Raji (cell line): ENCODE measurements around the gene PACC1.

Source experiments
- POLR2A ChIP-seq: IDR thresholded peaks from 2 replicates; pipeline ENCODE4 v1.6.1; 2011; ENCODE audit warnings: low read depth, low read length, control low read depth; ENCODE audit not compliant: insufficient read depth

The PACC1 gene

GRCh38 chr1:212381397-212382035 lies 33.2 kb downstream of the PACC1 start:
- TF ChIP-seq POLR2A, result no peak

GRCh38 chr1:212379366-212379765 lies 35.3 kb downstream of the PACC1 start:
- no peak for TF ChIP-seq POLR2A

GRCh38 chr1:212377644-212378043 lies 37.0 kb downstream of the PACC1 start:
- no peak for TF ChIP-seq POLR2A

GRCh38 chr1:212375986-212376385 lies 38.7 kb downstream of the PACC1 start:
- no peak for TF ChIP-seq POLR2A

- no peak for TF ChIP-seq POLR2A
These were observed 46.6 kb downstream of the PACC1 start for GRCh38 chr1:212368073-212368484.

- no peak for TF ChIP-seq POLR2A
These were observed 47.1 kb downstream of the PACC1 start for GRCh38 chr1:212367474-212368072.

GRCh38 chr1:212366901-212367300 lies 47.8 kb downstream of the PACC1 start:
- no peak for TF ChIP-seq POLR2A

GRCh38 chr1:212364985-212365384 lies 49.7 kb downstream of the PACC1 start:
- TF ChIP-seq POLR2A, result no peak

- no peak for TF ChIP-seq POLR2A
These were observed 54.7 kb downstream of the PACC1 start for GRCh38 chr1:212359794-212360479.

- no peak for TF ChIP-seq POLR2A
These were observed 59.3 kb downstream of the PACC1 start for GRCh38 chr1:212355230-212355969.

- TF ChIP-seq POLR2A, result no peak
These were observed 60.2 kb downstream of the PACC1 start for GRCh38 chr1:212354464-212354863.

- TF ChIP-seq POLR2A, result no peak
These were observed 61.5 kb downstream of the PACC1 start for GRCh38 chr1:212353181-212353580.

GRCh38 chr1:212351588-212352362 lies 62.9 kb downstream of the PACC1 start:
- TF ChIP-seq POLR2A, result no peak

- TF ChIP-seq POLR2A, result no peak
These were observed 68.1 kb downstream of the PACC1 start for GRCh38 chr1:212346601-212347000.

GRCh38 chr1:212344905-212345304 lies 69.8 kb downstream of the PACC1 start:
- TF ChIP-seq POLR2A, result no peak
